ENCODE measurements around the gene FOXE3.

DNA sequence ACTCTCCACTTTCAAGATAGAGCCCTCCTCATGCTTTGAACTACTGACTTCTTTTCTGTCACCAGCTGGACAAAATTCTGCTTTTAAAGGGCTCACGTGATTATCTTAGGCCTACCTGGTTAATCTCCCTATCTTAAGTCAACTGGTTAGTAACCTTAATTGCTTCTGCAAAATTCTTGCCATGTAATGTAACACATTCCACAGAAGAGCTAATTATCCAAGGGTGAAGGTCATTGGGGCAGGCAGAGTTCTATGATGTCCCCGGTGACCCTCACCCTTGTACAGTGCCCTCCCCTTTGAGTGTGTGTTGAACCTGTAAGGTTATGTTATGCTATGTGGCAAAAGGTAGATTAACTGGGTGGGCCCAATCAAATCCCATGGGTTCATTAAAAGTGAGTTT lies 25.2 kb upstream of the FOXE3 start:
- TF ChIP-seq TAF1 (conservative IDR thresholded peaks at IDR 0.05) (no peak), RAD21 (IDR thresholded peaks at IDR 0.05) (no peak), YY1 (IDR thresholded peaks at IDR 0.05) (no peak), GABPA (IDR thresholded peaks at IDR 0.05 in 1 of 2, conservative IDR thresholded peaks at IDR 0.05 in 1 of 2) (no peak), EGR1 (IDR thresholded peaks at IDR 0.05; ENCODE audit: low read depth in 2 of 2) (no peak), JUND (IDR thresholded peaks at IDR 0.05) (no peak), SP1 (IDR thresholded peaks at IDR 0.05) (no peak), NR2F2 (IDR thresholded peaks at IDR 0.05) (no peak)
- TF ChIP-seq, protein P1, sequence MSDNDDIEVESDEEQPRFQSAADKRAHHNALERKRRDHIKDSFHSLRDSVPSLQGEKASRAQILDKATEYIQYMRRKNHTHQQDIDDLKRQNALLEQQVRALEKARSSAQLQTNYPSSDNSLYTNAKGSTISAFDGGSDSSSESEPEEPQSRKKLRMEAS (IDR thresholded peaks at IDR 0.05) = no peak
- TF ChIP-seq, protein P2, sequence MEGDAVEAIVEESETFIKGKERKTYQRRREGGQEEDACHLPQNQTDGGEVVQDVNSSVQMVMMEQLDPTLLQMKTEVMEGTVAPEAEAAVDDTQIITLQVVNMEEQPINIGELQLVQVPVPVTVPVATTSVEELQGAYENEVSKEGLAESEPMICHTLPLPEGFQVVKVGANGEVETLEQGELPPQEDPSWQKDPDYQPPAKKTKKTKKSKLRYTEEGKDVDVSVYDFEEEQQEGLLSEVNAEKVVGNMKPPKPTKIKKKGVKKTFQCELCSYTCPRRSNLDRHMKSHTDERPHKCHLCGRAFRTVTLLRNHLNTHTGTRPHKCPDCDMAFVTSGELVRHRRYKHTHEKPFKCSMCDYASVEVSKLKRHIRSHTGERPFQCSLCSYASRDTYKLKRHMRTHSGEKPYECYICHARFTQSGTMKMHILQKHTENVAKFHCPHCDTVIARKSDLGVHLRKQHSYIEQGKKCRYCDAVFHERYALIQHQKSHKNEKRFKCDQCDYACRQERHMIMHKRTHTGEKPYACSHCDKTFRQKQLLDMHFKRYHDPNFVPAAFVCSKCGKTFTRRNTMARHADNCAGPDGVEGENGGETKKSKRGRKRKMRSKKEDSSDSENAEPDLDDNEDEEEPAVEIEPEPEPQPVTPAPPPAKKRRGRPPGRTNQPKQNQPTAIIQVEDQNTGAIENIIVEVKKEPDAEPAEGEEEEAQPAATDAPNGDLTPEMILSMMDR (IDR thresholded peaks at IDR 0.05; ENCODE audit: low read depth, low read length, missing input control) = no peak
- TF ChIP-seq, protein P3, sequence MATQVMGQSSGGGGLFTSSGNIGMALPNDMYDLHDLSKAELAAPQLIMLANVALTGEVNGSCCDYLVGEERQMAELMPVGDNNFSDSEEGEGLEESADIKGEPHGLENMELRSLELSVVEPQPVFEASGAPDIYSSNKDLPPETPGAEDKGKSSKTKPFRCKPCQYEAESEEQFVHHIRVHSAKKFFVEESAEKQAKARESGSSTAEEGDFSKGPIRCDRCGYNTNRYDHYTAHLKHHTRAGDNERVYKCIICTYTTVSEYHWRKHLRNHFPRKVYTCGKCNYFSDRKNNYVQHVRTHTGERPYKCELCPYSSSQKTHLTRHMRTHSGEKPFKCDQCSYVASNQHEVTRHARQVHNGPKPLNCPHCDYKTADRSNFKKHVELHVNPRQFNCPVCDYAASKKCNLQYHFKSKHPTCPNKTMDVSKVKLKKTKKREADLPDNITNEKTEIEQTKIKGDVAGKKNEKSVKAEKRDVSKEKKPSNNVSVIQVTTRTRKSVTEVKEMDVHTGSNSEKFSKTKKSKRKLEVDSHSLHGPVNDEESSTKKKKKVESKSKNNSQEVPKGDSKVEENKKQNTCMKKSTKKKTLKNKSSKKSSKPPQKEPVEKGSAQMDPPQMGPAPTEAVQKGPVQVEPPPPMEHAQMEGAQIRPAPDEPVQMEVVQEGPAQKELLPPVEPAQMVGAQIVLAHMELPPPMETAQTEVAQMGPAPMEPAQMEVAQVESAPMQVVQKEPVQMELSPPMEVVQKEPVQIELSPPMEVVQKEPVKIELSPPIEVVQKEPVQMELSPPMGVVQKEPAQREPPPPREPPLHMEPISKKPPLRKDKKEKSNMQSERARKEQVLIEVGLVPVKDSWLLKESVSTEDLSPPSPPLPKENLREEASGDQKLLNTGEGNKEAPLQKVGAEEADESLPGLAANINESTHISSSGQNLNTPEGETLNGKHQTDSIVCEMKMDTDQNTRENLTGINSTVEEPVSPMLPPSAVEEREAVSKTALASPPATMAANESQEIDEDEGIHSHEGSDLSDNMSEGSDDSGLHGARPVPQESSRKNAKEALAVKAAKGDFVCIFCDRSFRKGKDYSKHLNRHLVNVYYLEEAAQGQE (IDR thresholded peaks at IDR 0.05) = no peak
- TF ChIP-seq, protein P4, sequence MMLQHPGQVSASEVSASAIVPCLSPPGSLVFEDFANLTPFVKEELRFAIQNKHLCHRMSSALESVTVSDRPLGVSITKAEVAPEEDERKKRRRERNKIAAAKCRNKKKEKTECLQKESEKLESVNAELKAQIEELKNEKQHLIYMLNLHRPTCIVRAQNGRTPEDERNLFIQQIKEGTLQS (IDR thresholded peaks at IDR 0.05) = no peak
